NCI-H2196 (cell line): ENCODE measurements around the gene DNM3.
"Not testable (repeated sequence)": the region's sequence is repeated elsewhere in the genome, so short reads cannot be mapped to it uniquely, and the experiment has no call there.

ENCODE experiments used
- DNase-seq: peaks from one replicate; lab custom pipeline; 2025; ENCODE audit not compliant: unreplicated experiment; lab: John Stamatoyannopoulos, UW

Gene DNM3

GRCh38 chr1:172298911-172299310, 457.6 kb downstream of the DNM3 start:
- no peak for DNase-seq

- no peak for DNase-seq
These were observed 458.2 kb downstream of the DNM3 start for GRCh38 chr1:172299515-172299914.

GRCh38 chr1:172307508-172307907, 466.2 kb downstream of the DNM3 start:
- DNase-seq: not testable (repeated sequence)

GRCh38 chr1:172308142-172308541, 466.8 kb downstream of the DNM3 start:
- no peak for DNase-seq

GRCh38 chr1:172308577-172308976, 467.3 kb downstream of the DNM3 start:
- no peak for DNase-seq

- no peak for DNase-seq
These were observed 479.4 kb downstream of the DNM3 start for GRCh38 chr1:172320733-172321132.

- no peak for DNase-seq
These were observed 480.2 kb downstream of the DNM3 start for GRCh38 chr1:172321451-172321850.

GRCh38 chr1:172322219-172323061, 481.1 kb downstream of the DNM3 start:
- no peak for DNase-seq

GRCh38 chr1:172323686-172324085, 482.4 kb downstream of the DNM3 start:
- DNase-seq: no peak

GRCh38 chr1:172324086-172324485, 482.8 kb downstream of the DNM3 start:
- no peak for DNase-seq

- DNase-seq: no peak
These were observed 483.5 kb downstream of the DNM3 start for GRCh38 chr1:172324761-172325160.

GRCh38 chr1:172325531-172325930, 484.2 kb downstream of the DNM3 start:
- no peak for DNase-seq

- DNase-seq: no peak
These were observed 484.8 kb downstream of the DNM3 start for GRCh38 chr1:172326136-172326535.

GRCh38 chr1:172328266-172328665, 487.0 kb downstream of the DNM3 start:
- no peak for DNase-seq

GRCh38 chr1:172332230-172332629, 490.9 kb downstream of the DNM3 start:
- no peak for DNase-seq

- DNase-seq: no peak
These were observed 494.1 kb downstream of the DNM3 start for GRCh38 chr1:172335377-172335776.

GRCh38 chr1:172338295-172338735, 497.0 kb downstream of the DNM3 start:
- no peak for DNase-seq

- no peak for DNase-seq
These were observed 498.5 kb downstream of the DNM3 start for GRCh38 chr1:172339842-172340241.

- no peak for DNase-seq
These were observed 499.2 kb downstream of the DNM3 start for GRCh38 chr1:172340520-172340919.

GRCh38 chr1:172341697-172342096, 500.4 kb downstream of the DNM3 start:
- DNase-seq: no peak

- DNase-seq: no peak
These were observed 501.4 kb downstream of the DNM3 start for GRCh38 chr1:172342584-172343239.
